Activated effector memory CD4-positive, alpha-beta T cell treated with anti-CD3 and anti-CD28 coated beads, Interleukin-2, amount 50 U/mL, for 16 hours (primary cell): ENCODE results near the gene PSENEN.
"Not testable (repeated sequence)": the region's sequence is repeated elsewhere in the genome, so short reads cannot be mapped to it uniquely, and the experiment has no call there.

Experiments used
- DNase-seq: peaks from one replicate; pipeline ENCODE4 v3.0.0-alpha.2; 2020

Gene PSENEN

GRCh38 chr19:35719402-35720162, 25.9 kb upstream of the PSENEN start:
- no peak for DNase-seq

GRCh38 chr19:35720163-35720524, 25.3 kb upstream of the PSENEN start:
- DNase-seq, result no peak

- DNase-seq, result no peak
Measured at GRCh38 chr19:35720648-35721047, 24.8 kb upstream of the PSENEN start.

- no peak for DNase-seq
Measured at GRCh38 chr19:35721374-35721773, 24.1 kb upstream of the PSENEN start.

GRCh38 chr19:35722461-35722860, 23.0 kb upstream of the PSENEN start:
- no peak for DNase-seq

GRCh38 chr19:35722897-35723296, 22.6 kb upstream of the PSENEN start:
- no peak for DNase-seq

- no peak for DNase-seq
Measured at GRCh38 chr19:35723671-35724070, 21.8 kb upstream of the PSENEN start.

GRCh38 chr19:35724132-35724531, 21.3 kb upstream of the PSENEN start:
- DNase-seq, result not testable (repeated sequence)

GRCh38 chr19:35724560-35724959, 20.9 kb upstream of the PSENEN start:
- no peak for DNase-seq

GRCh38 chr19:35725216-35725861, 20.1 kb upstream of the PSENEN start:
- no peak for DNase-seq

- no peak for DNase-seq
Measured at GRCh38 chr19:35727053-35727955, 18.1 kb upstream of the PSENEN start.

- DNase-seq, result no peak
Measured at GRCh38 chr19:35727956-35728706, 17.3 kb upstream of the PSENEN start.

- no peak for DNase-seq
Measured at GRCh38 chr19:35729021-35729420, 16.4 kb upstream of the PSENEN start.

GRCh38 chr19:35729763-35730162, 15.7 kb upstream of the PSENEN start:
- no peak for DNase-seq

- DNase-seq, result no peak
Measured at GRCh38 chr19:35730326-35730725, 15.1 kb upstream of the PSENEN start.

- DNase-seq, result no peak
Measured at GRCh38 chr19:35731353-35731752, 14.1 kb upstream of the PSENEN start.

GRCh38 chr19:35731779-35732405, 13.6 kb upstream of the PSENEN start:
- DNase-seq, result no peak

- DNase-seq, result no peak
Measured at GRCh38 chr19:35732540-35733179, 12.8 kb upstream of the PSENEN start.

GRCh38 chr19:35733180-35734125, 12.0 kb upstream of the PSENEN start:
- no peak for DNase-seq

GRCh38 chr19:35734273-35734672, 11.2 kb upstream of the PSENEN start:
- DNase-seq, result no peak

- no peak for DNase-seq
Measured at GRCh38 chr19:35734889-35735288, 10.6 kb upstream of the PSENEN start.
